NCI-H446 (cell line): ENCODE results near the gene DDR2.

Source experiments
- DNase-seq, 2 experiments: peaks; one replicate each; lab custom pipeline; 2025; lab: John Stamatoyannopoulos, UW

Gene DDR2

GRCh38 chr1:162835157-162835899 is 203.1 kb downstream of the DDR2 start:
- DNase-seq: no peak
